ENCODE results near the gene FAM83C. TPM values are rescaled to one million over a fixed set of nuclear protein-coding genes. Genes with fewer than 3 reads are reported as not detected.

The FAM83C gene
- total and polyA plus RNA-seq, 9 of the 15 experiments (the other 6 are each of a cell fraction or from before 2014, with no cell fraction given), result not detected

- peaks cover 13% of the 10 kb centered on the region for H3K36me3 ChIP-seq (ENCODE audit: control insufficient read depth, insufficient read depth, low read length)
- intact Hi-C loops (cut with micrococcal nuclease), result no loop called here
- H3K9me1 ChIP-seq (ENCODE audit: control insufficient read depth, insufficient read depth, low read length), result no peaks in the 10 kb centered on the region
- no peak overlapping the region for H3K27ac ChIP-seq (ENCODE audit: extremely low read depth, low read depth, low read length)
- peaks cover 0 to 13% of the 10 kb centered on the region in 2 experiments; a peak in 2 of 5 replicates for H3K27me3 ChIP-seq (ENCODE audit: control insufficient read depth in 2 of 2, insufficient read depth in 2 of 2, low read length in 2 of 2)
- no peaks in the 10 kb centered on the region for H4K20me1 ChIP-seq (replicated peaks; ENCODE audit: control insufficient read depth, insufficient read depth, low read length)
- no peak overlapping the region for H3K4me3 ChIP-seq
- CTCF ChIA-PET (ENCODE audit: low intra/inter-chr PET ratio), result no interaction called here
- H3K9ac ChIP-seq (ENCODE audit: insufficient read depth in 1 of 2, low read depth in 2 of 2, low read length in 2 of 2), result peak overlapping the region in 1 of 2 experiments; percentile 61; a peak in 1 of 4 replicates
- no peak for DNase-seq (ENCODE audit: extremely low read depth in 1 of 4, low spot score in 3 of 4)
- H2AFZ ChIP-seq (ENCODE audit: low read depth, low read length), result no peak overlapping the region
- H3K9me3 ChIP-seq (replicated peaks; ENCODE audit: control insufficient read depth, insufficient read depth, low read depth, low read length), result no peaks in the 10 kb centered on the region
- no peak for TF ChIP-seq CHCHD3 (CRISPR knock-in tag; IDR thresholded peaks at IDR 0.05)
- in situ Hi-C loops (cut with MboI), result no loop called here
- peaks cover 29% of the 10 kb centered on the region for H3K79me2 ChIP-seq (ENCODE audit: control insufficient read depth, insufficient read depth, low read length)
- POLR2A ChIA-PET, result interaction anchor here (0.7 to 1.1 kb wide), 2 partner anchors 12 to 413 kb away, joined by 3 read pairs; no protein-coding TSS in a partner anchor
- 71% methylated on average over 13 of the region's 17 CpGs for WGBS (ENCODE audit: insufficient coverage, low coverage, missing lambda C conversion rate)
- BruUV-seq (replicated peaks), result no TSS peak
- FAIRE-seq, result no peak
- ATAC-seq, result no peak
- peaks cover 10 to 50% of the 10 kb centered on the region in 2 experiments; a peak in 4 of 5 replicates for H3K4me1 ChIP-seq (replicated peaks in 1 of 2; ENCODE audit: control insufficient read depth in 2 of 2, insufficient read depth in 2 of 2, low read length in 2 of 2)
- no peak overlapping the region for H3K4me2 ChIP-seq (ENCODE audit: insufficient read depth, low read length)
Measured at GRCh38 chr20:35286899-35287508, 5.2 kb downstream of the FAM83C start.

GRCh38 chr20:35286077-35286898 lies 5.9 kb downstream of the FAM83C start:
- Histone ChIP-seq H3K4me2 (ENCODE audit: insufficient read depth, low read length) (0 out of 2 replicates have a peak overlapping the region, but pooled peaks have one; percentile 95), H3K9ac (ENCODE audit: insufficient read depth in 1 of 2, low read depth in 2 of 2, low read length in 2 of 2) (peak overlapping the region in 1 of 2 experiments; percentile 51; a peak in 2 of 4 replicates), H3K27me3 (ENCODE audit: control insufficient read depth in 2 of 2, insufficient read depth in 2 of 2, low read length in 2 of 2) (peaks cover 0 to 6% of the 10 kb centered on the region in 2 experiments; a peak in 1 of 5 replicates), H3K27ac (ENCODE audit: extremely low read depth, low read depth, low read length) (peak overlapping the region; percentile 1; the same call in 2 of the 3 replicates), H3K4me1 (replicated peaks in 1 of 2; ENCODE audit: control insufficient read depth in 2 of 2, insufficient read depth in 2 of 2, low read length in 2 of 2) (peaks cover 10 to 47% of the 10 kb centered on the region in 2 experiments; a peak in 4 of 5 replicates), H2AFZ (ENCODE audit: low read depth, low read length) (no peak overlapping the region), H3K4me3 (no peak overlapping the region), H3K36me3 (ENCODE audit: control insufficient read depth, insufficient read depth, low read length) (peaks cover 20% of the 10 kb centered on the region), H4K20me1 (replicated peaks; ENCODE audit: control insufficient read depth, insufficient read depth, low read length) (no peaks in the 10 kb centered on the region), H3K9me1 (ENCODE audit: control insufficient read depth, insufficient read depth, low read length) (no peaks in the 10 kb centered on the region), H3K79me2 (ENCODE audit: control insufficient read depth, insufficient read depth, low read length) (peaks cover 36% of the 10 kb centered on the region), H3K9me3 (replicated peaks; ENCODE audit: control insufficient read depth, insufficient read depth, low read depth, low read length) (no peaks in the 10 kb centered on the region)
- in situ Hi-C loops (cut with MboI) (no loop called here), intact Hi-C loops (cut with micrococcal nuclease) (no loop called here)
- BruUV-seq (replicated peaks), result no TSS peak
- ChIA-PET CTCF (ENCODE audit: low intra/inter-chr PET ratio) (no interaction called here), POLR2A (interaction anchor here (0.7 to 1.1 kb wide), 2 partner anchors 11 to 412 kb away, joined by 3 read pairs; no protein-coding TSS in a partner anchor)
- ATAC-seq (no peak), FAIRE-seq (no peak), DNase-seq (ENCODE audit: extremely low read depth in 1 of 4, low spot score in 3 of 4) (no peak)
- no peak for TF ChIP-seq BRF2 (IDR thresholded peaks at IDR 0.05; ENCODE audit: borderline replicate concordance, insufficient read depth, insufficient read length)
- TF ChIP-seq CTBP1 (IDR thresholded peaks at IDR 0.05; ENCODE audit: borderline replicate concordance), result 0 out of 2 replicates have a peak, but pooled peaks have one; percentile 0
- no peak for TF ChIP-seq ZNF134 (CRISPR knock-in tag; conservative IDR thresholded peaks at IDR 0.05)
- peak; percentile 38 for TF ChIP-seq FOSL1 (tag; conservative IDR thresholded peaks at IDR 0.05)
- TF ChIP-seq DPF2 (IDR thresholded peaks at IDR 0.05), result 0 out of 2 replicates have a peak, but pooled peaks have one; percentile 10
- TF ChIP-seq PYGO2 (tag; IDR thresholded peaks at IDR 0.05), result no peak
- TF ChIP-seq ATF1 (CRISPR knock-in tag; IDR thresholded peaks at IDR 0.05), result no peak
- peak; percentile 79 for TF ChIP-seq ATF1 (tag; IDR thresholded peaks at IDR 0.05)
- TF ChIP-seq ARNT (IDR thresholded peaks at IDR 0.05), result peak in 1 of 2 experiments; percentile 13; a peak in 1 of 4 replicates
- 0 out of 2 replicates have a peak, but pooled peaks have one; percentile 8 for TF ChIP-seq ELF1 (tag; IDR thresholded peaks at IDR 0.05)
- TF ChIP-seq ZNF830 (CRISPR knock-in tag; IDR thresholded peaks at IDR 0.05), result no peak
- 80% methylated on average over 11 of the region's 12 CpGs for WGBS (ENCODE audit: insufficient coverage, low coverage, missing lambda C conversion rate)
